ENCODE results near the gene SCO2.

Gene SCO2

GRCh38 chr22:50550395-50550794, 25.0 kb upstream of the SCO2 start:
- no peaks in the 10 kb centered on the region for H3K79me2 ChIP-seq (ENCODE audit: insufficient read depth, low read length)
- no peak overlapping the region for H3K9ac ChIP-seq (ENCODE audit: low read length)
- TF ChIP-seq CTCF (IDR thresholded peaks at IDR 0.05; ENCODE audit: low read length): no peak
- TF ChIP-seq EZH2 (IDR thresholded peaks at IDR 0.05; ENCODE audit: borderline replicate concordance, low read length): no peak
- no peaks in the 10 kb centered on the region for H3K9me3 ChIP-seq (ENCODE audit: low read length)
- no peak overlapping the region for H3K4me2 ChIP-seq (ENCODE audit: low read length)
- no peaks in the 10 kb centered on the region; the same call in 1 of the 2 replicates for H3K36me3 ChIP-seq (ENCODE audit: insufficient read depth, low read length)
- no peaks in the 10 kb centered on the region for H4K20me1 ChIP-seq (ENCODE audit: insufficient read depth, low read length)
- no peak overlapping the region for H3K27ac ChIP-seq (ENCODE audit: low read depth, low read length, poor library complexity, severe bottlenecking)
- no peaks in the 10 kb centered on the region for H3F3A ChIP-seq (ENCODE audit: insufficient read depth, low read length)
- H3K4me1 ChIP-seq (ENCODE audit: insufficient read depth, low read length, severe bottlenecking): peaks cover 13% of the 10 kb centered on the region
- no peaks in the 10 kb centered on the region for H3K9me2 ChIP-seq (ENCODE audit: low read depth, low read length)
- no peak overlapping the region for H2AFZ ChIP-seq (ENCODE audit: low read length)
- H3K27me3 ChIP-seq (ENCODE audit: insufficient read depth, low read length): peaks cover 5% of the 10 kb centered on the region; the same call in 1 of the 2 replicates
- H3K4me3 ChIP-seq (ENCODE audit: low read depth, low read length, poor library complexity, severe bottlenecking): no peak overlapping the region

GRCh38 chr22:50548921-50549790, 23.8 kb upstream of the SCO2 start:
- peak overlapping the region; percentile 47 for H3K4me2 ChIP-seq (ENCODE audit: low read length)
- H3K4me3 ChIP-seq (ENCODE audit: low read depth, low read length, poor library complexity, severe bottlenecking): peak overlapping the region; percentile 34
- no peaks in the 10 kb centered on the region for H3F3A ChIP-seq (ENCODE audit: insufficient read depth, low read length)
- H2AFZ ChIP-seq (ENCODE audit: low read length): no peak overlapping the region
- no peaks in the 10 kb centered on the region; the same call in 1 of the 2 replicates for H3K36me3 ChIP-seq (ENCODE audit: insufficient read depth, low read length)
- H3K9me2 ChIP-seq (ENCODE audit: low read depth, low read length): no peaks in the 10 kb centered on the region
- H3K9me3 ChIP-seq (ENCODE audit: low read length): no peaks in the 10 kb centered on the region
- peaks cover 17% of the 10 kb centered on the region for H3K4me1 ChIP-seq (ENCODE audit: insufficient read depth, low read length, severe bottlenecking)
- H3K27me3 ChIP-seq (ENCODE audit: insufficient read depth, low read length): peaks cover 5% of the 10 kb centered on the region; the same call in 1 of the 2 replicates
- no peaks in the 10 kb centered on the region for H4K20me1 ChIP-seq (ENCODE audit: insufficient read depth, low read length)
- H3K79me2 ChIP-seq (ENCODE audit: insufficient read depth, low read length): no peaks in the 10 kb centered on the region
- no peak overlapping the region for H3K27ac ChIP-seq (ENCODE audit: low read depth, low read length, poor library complexity, severe bottlenecking)
- no peak overlapping the region; the same call in 1 of the 2 replicates for H3K9ac ChIP-seq (ENCODE audit: low read length)
- no peak for TF ChIP-seq EZH2 (IDR thresholded peaks at IDR 0.05; ENCODE audit: borderline replicate concordance, low read length)
- TF ChIP-seq CTCF (IDR thresholded peaks at IDR 0.05; ENCODE audit: low read length): no peak

GRCh38 chr22:50548040-50548920, 22.9 kb upstream of the SCO2 start:
- Histone ChIP-seq H4K20me1 (ENCODE audit: insufficient read depth, low read length) (no peaks in the 10 kb centered on the region), H3K27me3 (ENCODE audit: insufficient read depth, low read length) (peaks cover 5% of the 10 kb centered on the region; the same call in 1 of the 2 replicates)

More at GRCh38 chr22:50548040-50548920, 22.9 kb upstream of the SCO2 start:
- H3K27ac ChIP-seq (ENCODE audit: low read depth, low read length, poor library complexity, severe bottlenecking): no peak overlapping the region
- no peaks in the 10 kb centered on the region for H3K9me3 ChIP-seq (ENCODE audit: low read length)
- H3K4me2 ChIP-seq (ENCODE audit: low read length): peak overlapping the region; percentile 47
- no peaks in the 10 kb centered on the region for H3F3A ChIP-seq (ENCODE audit: insufficient read depth, low read length)
- peak overlapping the region; percentile 34 for H3K4me3 ChIP-seq (ENCODE audit: low read depth, low read length, poor library complexity, severe bottlenecking)
- H3K36me3 ChIP-seq (ENCODE audit: insufficient read depth, low read length): no peaks in the 10 kb centered on the region
- H3K9me2 ChIP-seq (ENCODE audit: low read depth, low read length): no peaks in the 10 kb centered on the region
- no peak overlapping the region; the same call in 1 of the 2 replicates for H3K9ac ChIP-seq (ENCODE audit: low read length)
- no peak overlapping the region for H2AFZ ChIP-seq (ENCODE audit: low read length)
- H3K4me1 ChIP-seq (ENCODE audit: insufficient read depth, low read length, severe bottlenecking): peaks cover 23% of the 10 kb centered on the region
- no peaks in the 10 kb centered on the region for H3K79me2 ChIP-seq (ENCODE audit: insufficient read depth, low read length)
- TF ChIP-seq CTCF (IDR thresholded peaks at IDR 0.05; ENCODE audit: low read length) (peak; percentile 19; the same call in 1 of the 2 replicates), EZH2 (IDR thresholded peaks at IDR 0.05; ENCODE audit: borderline replicate concordance, low read length) (no peak)

Data from OCI-LY1 (cell line).